ENCODE measurements around the gene LCN15. TPM values are rescaled to one million over a fixed set of nuclear protein-coding genes. Genes with fewer than 3 reads are reported as not detected.
"Not testable (repeated sequence)": the region's sequence is repeated elsewhere in the genome, so short reads cannot be mapped to it uniquely, and the experiment has no call there.

LCN15 gene
- total RNA-seq, 1 donor from 2014 or later = not detected

- intact Hi-C loops (cut with micrococcal nuclease) = no loop called here
Observed at GRCh38 chr9:136757328-136757727, 7.0 kb downstream of the LCN15 start.

GRCh38 chr9:136756836-136757235 is 7.5 kb downstream of the LCN15 start:
- intact Hi-C loops (cut with micrococcal nuclease) = no loop called here

- intact Hi-C loops (cut with micrococcal nuclease) = no loop called here
Observed at GRCh38 chr9:136756134-136756438, 8.2 kb downstream of the LCN15 start.

- intact Hi-C loops (cut with micrococcal nuclease) = not testable (repeated sequence)
Observed at GRCh38 chr9:136755302-136756133, 8.8 kb downstream of the LCN15 start.

GRCh38 chr9:136754626-136755301 is 9.6 kb downstream of the LCN15 start:
- intact Hi-C loops (cut with micrococcal nuclease) = no loop called here

- intact Hi-C loops (cut with micrococcal nuclease) = no loop called here
Observed at GRCh38 chr9:136754059-136754572, 10.2 kb downstream of the LCN15 start.

GRCh38 chr9:136753371-136754058 is 10.8 kb downstream of the LCN15 start:
- intact Hi-C loops (cut with micrococcal nuclease) = no loop called here

GRCh38 chr9:136751814-136752213 is 12.5 kb downstream of the LCN15 start:
- intact Hi-C loops (cut with micrococcal nuclease) = no loop called here

- intact Hi-C loops (cut with micrococcal nuclease) = no loop called here
Observed at GRCh38 chr9:136751244-136751643, 13.1 kb downstream of the LCN15 start.

GRCh38 chr9:136750526-136750925 is 13.8 kb downstream of the LCN15 start:
- intact Hi-C loops (cut with micrococcal nuclease) = no loop called here

GRCh38 chr9:136748666-136749611 is 15.4 kb downstream of the LCN15 start:
- intact Hi-C loops (cut with micrococcal nuclease) = no loop called here

GRCh38 chr9:136748201-136748600 is 16.1 kb downstream of the LCN15 start, which contains the start of gene LCN6:
TSS of gene LCN6 (minus strand) at chr9:136748525. CDS start at chr9:136748483, 42 bp downstream.
- intact Hi-C loops (cut with micrococcal nuclease) = no loop called here

GRCh38 chr9:136747161-136748060 is 16.9 kb downstream of the LCN15 start:
- intact Hi-C loops (cut with micrococcal nuclease) = no loop called here

- intact Hi-C loops (cut with micrococcal nuclease) = no loop called here
Observed at GRCh38 chr9:136746621-136747020, 17.7 kb downstream of the LCN15 start.

GRCh38 chr9:136746155-136746490 is 18.2 kb downstream of the LCN15 start:
- intact Hi-C loops (cut with micrococcal nuclease) = no loop called here

- intact Hi-C loops (cut with micrococcal nuclease) = no loop called here
Observed at GRCh38 chr9:136745389-136746154, 18.7 kb downstream of the LCN15 start.

- intact Hi-C loops (cut with micrococcal nuclease) = no loop called here
Observed at GRCh38 chr9:136744773-136745172, 19.5 kb downstream of the LCN15 start.

GRCh38 chr9:136743639-136744211 is 20.6 kb downstream of the LCN15 start:
- intact Hi-C loops (cut with micrococcal nuclease) = no loop called here

All from T-helper 1 cell treated with Interleukin-12 subunit alpha and Interleukin-12 subunit beta and Interleukin-4 antibody, amounts not matched to agents 30 ng/mL and 1 ng/mL, for 36 hours (primary cell).